Lower lobe of right lung (tissue), 2 donors: ENCODE data around the gene CELSR1. TPM values are rescaled to one million over a fixed set of nuclear protein-coding genes. Genes with fewer than 3 reads are reported as not detected.

ENCODE experiments used
- ATAC-seq, 2 donors: fragments of 200-7000 bp; cut with Tn5 transposase; one replicate each; pipeline ENCODE4 v1.9.1; 2020 to 2022; ENCODE audit warnings: mild to moderate bottlenecking in 2 of 2, moderate library complexity in 2 of 2
- DNase-seq: peaks from one replicate; pipeline ENCODE4 v3.0.0-alpha.2; 2020
- H3K27ac ChIP-seq: fragments of 200-600 bp; one replicate; pipeline ENCODE4 v1.8.0; 2022
- H3K27me3 ChIP-seq: fragments of 200-600 bp; one replicate; pipeline ENCODE4 v1.8.0; 2022; ENCODE audit warnings: low read depth
- H3K36me3 ChIP-seq: fragments of 200-600 bp; one replicate; pipeline ENCODE4 v1.8.0; 2022; ENCODE audit warnings: mild to moderate bottlenecking
- H3K4me1 ChIP-seq: fragments of 200-600 bp; one replicate; pipeline ENCODE4 v1.8.0; 2022
- H3K4me3 ChIP-seq: fragments of 200-600 bp; one replicate; pipeline ENCODE4 v1.8.0; 2022; ENCODE audit warnings: mild to moderate bottlenecking
- H3K9me3 ChIP-seq: fragments of 200-600 bp; one replicate; pipeline ENCODE4 v1.8.0; 2022
- CTCF ChIP-seq: fragments of 200-600 bp; IDR thresholded peaks from one replicate; pipeline ENCODE4 v1.8.0; 2022; ENCODE audit warnings: antibody characterized with exemption, mild to moderate bottlenecking
- intact Hi-C: fragments of 100-400 bp; cut with DNase I; formaldehyde crosslinking; loops from one replicate; pipeline ENCODE4 v1.11.0; 2022
- total RNA-seq: library from RNA; stranded (reverse); fragmentation: NEBNext Ultra II Directional; extraction: Animal tissue kit (Norgen Biotek cat#: 25700); gene quantifications from one replicate; pipeline ENCODE4 v1.2.1, GENCODE V29; 2021
- donor health status: DM: no; HTN: yes; CAD: no; lungs with severe emphysema.

CELSR1 gene
- total RNA-seq, 1 donor from 2014 or later: 51.8 TPM

DNA sequence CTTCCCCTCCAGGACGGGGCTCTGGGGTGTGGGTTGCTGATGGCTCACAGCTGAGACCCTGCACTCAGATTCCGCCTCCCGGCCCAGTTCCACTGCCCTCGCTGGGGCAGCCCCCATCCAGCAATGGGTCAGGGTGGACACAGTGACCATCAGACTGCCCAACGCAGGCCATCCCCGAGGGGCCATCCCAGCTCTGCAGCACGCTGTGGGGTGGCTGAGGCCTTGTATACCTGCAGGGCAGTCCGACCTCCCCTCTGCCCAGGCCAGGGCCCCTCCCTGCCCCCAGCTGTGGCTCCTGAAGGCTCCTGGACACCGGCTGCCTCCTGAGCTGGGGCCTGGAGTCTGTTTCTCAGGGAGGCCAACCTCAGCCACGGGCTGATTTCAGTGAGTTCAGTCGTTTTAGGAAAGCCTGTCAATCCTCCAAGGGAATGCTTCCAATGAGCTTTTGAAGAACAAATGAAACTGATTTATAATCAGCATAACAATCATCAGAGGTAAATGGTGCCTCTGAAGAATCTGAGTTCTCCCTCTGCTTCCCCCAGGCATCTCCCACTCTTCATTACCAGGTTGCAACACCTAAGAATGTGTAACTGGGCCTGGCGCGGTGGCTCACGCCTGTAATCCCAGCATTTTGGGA, 95.1 kb downstream of the CELSR1 start:
- Histone ChIP-seq H3K9me3 (no peaks in the 10 kb centered on the region), H3K27me3 (no peaks in the 10 kb centered on the region), H3K4me1 (peaks cover 17% of the 10 kb centered on the region), H3K4me3 (no peak overlapping the region), H3K36me3 (peaks cover 5% of the 10 kb centered on the region), H3K27ac (peak overlapping the region; percentile 82)
- DNase-seq (no peak), ATAC-seq (no peak)
- intact Hi-C loops: no loop called here
- no peak for TF ChIP-seq CTCF

- TF ChIP-seq CTCF: no peak
- Histone ChIP-seq H3K9me3 (no peaks in the 10 kb centered on the region), H3K36me3 (peaks cover 7% of the 10 kb centered on the region), H3K4me3 (no peak overlapping the region), H3K27ac (no peak overlapping the region), H3K27me3 (no peaks in the 10 kb centered on the region), H3K4me1 (peaks cover 9% of the 10 kb centered on the region)
- DNase-seq (no peak), ATAC-seq (peak in 1 of 2 donors; percentile 53)
- intact Hi-C loops: no loop called here
These were observed 97.6 kb downstream of the CELSR1 start for GRCh38 chr22:46439576-46440465.

- H3K4me3 ChIP-seq: no peak overlapping the region
- DNase-seq (no peak), ATAC-seq (no peak)
- no peak overlapping the region for H3K27ac ChIP-seq
- H3K36me3 ChIP-seq: peaks cover 12% of the 10 kb centered on the region
- no peaks in the 10 kb centered on the region for H3K27me3 ChIP-seq
- TF ChIP-seq CTCF: no peak
- peaks cover 5% of the 10 kb centered on the region for H3K4me1 ChIP-seq
- H3K9me3 ChIP-seq: no peaks in the 10 kb centered on the region
- intact Hi-C loops: no loop called here
These were observed 98.3 kb downstream of the CELSR1 start for GRCh38 chr22:46439111-46439510.

DNA sequence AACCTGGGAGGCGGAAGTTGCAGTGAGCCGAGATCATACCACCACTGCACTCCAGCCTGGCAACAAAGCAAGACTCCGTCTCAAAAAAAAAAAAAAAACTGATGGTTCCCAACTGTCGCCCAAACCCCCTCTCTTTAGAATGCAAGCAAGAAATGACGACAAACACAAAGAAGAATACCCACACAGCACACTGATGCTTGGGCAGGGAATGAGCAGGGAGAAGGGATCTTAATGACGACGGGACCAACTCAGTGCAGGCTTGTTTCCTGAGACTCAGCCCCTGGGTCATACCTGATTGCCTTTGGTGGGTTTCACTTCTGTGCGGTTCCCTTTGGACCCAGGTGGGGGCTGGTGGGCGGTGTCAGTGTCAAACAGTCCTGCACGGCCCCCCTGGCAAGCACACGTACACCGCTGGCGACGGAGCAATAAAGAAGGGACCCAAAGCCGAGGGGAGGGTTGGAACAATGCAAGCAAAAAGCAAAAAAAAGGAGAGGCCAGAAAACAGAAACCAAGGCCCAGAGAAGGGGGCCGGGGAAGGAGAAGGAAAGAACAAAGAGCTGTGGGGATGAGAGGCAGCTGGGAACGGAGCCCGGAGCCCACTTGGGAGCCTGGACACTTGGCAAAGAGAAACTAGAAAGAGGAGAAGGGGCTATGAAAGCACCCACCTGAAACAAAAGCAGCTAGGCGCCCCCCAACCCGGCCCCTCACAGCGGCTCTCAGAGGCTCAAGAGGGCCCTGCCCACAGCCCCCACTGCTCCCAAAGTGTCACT, 99.6 kb downstream of the CELSR1 start:
- Histone ChIP-seq H3K4me1 (peaks cover 8% of the 10 kb centered on the region), H3K4me3 (no peak overlapping the region), H3K9me3 (no peaks in the 10 kb centered on the region), H3K36me3 (peaks cover 14% of the 10 kb centered on the region), H3K27me3 (no peaks in the 10 kb centered on the region), H3K27ac (no peak overlapping the region)
- DNase-seq: no peak
- ATAC-seq: no peak
- TF ChIP-seq CTCF: no peak
- intact Hi-C loops: no loop called here

DNA sequence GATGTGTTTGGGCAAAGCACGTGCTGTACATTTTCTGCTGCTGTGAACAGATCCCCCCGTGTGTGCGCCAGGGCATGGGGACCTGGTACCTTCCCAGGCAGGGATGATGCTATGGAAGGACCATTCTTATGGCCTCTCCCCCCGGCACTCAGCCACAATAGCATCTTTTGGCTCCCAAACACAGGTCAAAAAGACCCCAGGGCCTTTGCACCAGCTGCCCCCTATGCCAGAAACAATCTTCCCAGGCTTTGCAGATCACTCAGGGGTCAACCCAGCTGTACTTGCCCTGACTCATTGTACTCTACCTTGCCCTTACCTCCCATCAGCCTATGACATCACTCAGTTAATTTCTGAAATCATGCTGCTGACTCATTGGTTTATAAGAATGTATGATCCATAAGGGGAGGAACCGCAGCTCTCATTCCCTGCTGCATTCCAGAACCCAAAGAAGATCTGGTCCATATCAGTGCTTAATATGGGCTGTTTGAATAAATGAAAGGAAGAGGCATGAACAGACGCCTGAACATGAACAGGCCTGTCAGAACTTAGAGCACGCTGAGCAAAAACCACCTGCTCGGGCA, 100.7 kb downstream of the CELSR1 start:
- no peak overlapping the region for H3K27ac ChIP-seq
- no peak for TF ChIP-seq CTCF

More for the DNA sequence above, 100.7 kb downstream of the CELSR1 start:
- Histone ChIP-seq H3K4me1 (peaks cover 10% of the 10 kb centered on the region), H3K4me3 (no peak overlapping the region), H3K27me3 (no peaks in the 10 kb centered on the region), H3K36me3 (peaks cover 14% of the 10 kb centered on the region), H3K9me3 (no peaks in the 10 kb centered on the region)
- intact Hi-C loops: no loop called here
- ATAC-seq (no peak), DNase-seq (no peak)
